Measurements from ENCODE around the gene CRB2. TPM values are rescaled to one million over a fixed set of nuclear protein-coding genes. Genes with fewer than 3 reads are reported as not detected.

Gene CRB2
- total RNA-seq, 1 experiment from 2014 or later: 3.6 TPM

GRCh38 chr9:123417289-123418051 is 61.5 kb downstream of the CRB2 start:
- no peak overlapping the region for H2BK12ac ChIP-seq (ENCODE audit: insufficient read length, low read depth, low read length)
- WGBS (ENCODE audit: extremely low coverage, insufficient read length, low lambda C conversion rate): no CpG with 5 or more reads among the region's 5 CpGs

More at GRCh38 chr9:123417289-123418051, 61.5 kb downstream of the CRB2 start:
- no peaks in the 10 kb centered on the region for H4K20me1 ChIP-seq (ENCODE audit: control insufficient read depth, insufficient read depth, insufficient read length)
- no peak overlapping the region for H3K14ac ChIP-seq (ENCODE audit: insufficient read depth, low read length)
- no peak overlapping the region for H3K4me2 ChIP-seq (ENCODE audit: insufficient read depth, insufficient read length, low read length)
- Mint-ChIP-seq H3K9me3 (no peaks in the 10 kb centered on the region), H3K4me1 (peaks cover 31 to 52% of the 10 kb centered on the region in 2 experiments), H3K27me3 (ENCODE audit: low read depth) (no peaks in the 10 kb centered on the region; the same call in 1 of the 2 replicates), H3K36me3 (ENCODE audit: insufficient read depth in 1 of 3, low read depth in 3 of 3) (peaks cover 0 to 6% (median 0%) of the 10 kb centered on the region in 3 experiments; a peak in 3 of 7 replicates), H3K4me3 (no peak overlapping the region), H3K27ac (no peak overlapping the region)
- H3K9me3 ChIP-seq (ENCODE audit: control insufficient read depth, low read depth, low read length): no peaks in the 10 kb centered on the region
- no peak overlapping the region for H4K8ac ChIP-seq (replicated peaks; ENCODE audit: insufficient read length, low read depth, low read length)
- no peak overlapping the region for H3K18ac ChIP-seq (ENCODE audit: insufficient read length, low read depth, low read length)
- no peaks in the 10 kb centered on the region for H3K79me2 ChIP-seq (ENCODE audit: insufficient read depth, low read length)
- no peak overlapping the region for H2AFZ ChIP-seq (ENCODE audit: low read length)
- no peak overlapping the region for H3K27ac ChIP-seq (ENCODE audit: insufficient read length, low read depth, low read length)
- no peak overlapping the region for H3T11ph ChIP-seq (ENCODE audit: low read length)
- H3K4me1 ChIP-seq (ENCODE audit: insufficient read depth, low read length): peaks cover 4% of the 10 kb centered on the region; the same call in 1 of the 2 replicates
- TF ChIP-seq, protein P1, sequence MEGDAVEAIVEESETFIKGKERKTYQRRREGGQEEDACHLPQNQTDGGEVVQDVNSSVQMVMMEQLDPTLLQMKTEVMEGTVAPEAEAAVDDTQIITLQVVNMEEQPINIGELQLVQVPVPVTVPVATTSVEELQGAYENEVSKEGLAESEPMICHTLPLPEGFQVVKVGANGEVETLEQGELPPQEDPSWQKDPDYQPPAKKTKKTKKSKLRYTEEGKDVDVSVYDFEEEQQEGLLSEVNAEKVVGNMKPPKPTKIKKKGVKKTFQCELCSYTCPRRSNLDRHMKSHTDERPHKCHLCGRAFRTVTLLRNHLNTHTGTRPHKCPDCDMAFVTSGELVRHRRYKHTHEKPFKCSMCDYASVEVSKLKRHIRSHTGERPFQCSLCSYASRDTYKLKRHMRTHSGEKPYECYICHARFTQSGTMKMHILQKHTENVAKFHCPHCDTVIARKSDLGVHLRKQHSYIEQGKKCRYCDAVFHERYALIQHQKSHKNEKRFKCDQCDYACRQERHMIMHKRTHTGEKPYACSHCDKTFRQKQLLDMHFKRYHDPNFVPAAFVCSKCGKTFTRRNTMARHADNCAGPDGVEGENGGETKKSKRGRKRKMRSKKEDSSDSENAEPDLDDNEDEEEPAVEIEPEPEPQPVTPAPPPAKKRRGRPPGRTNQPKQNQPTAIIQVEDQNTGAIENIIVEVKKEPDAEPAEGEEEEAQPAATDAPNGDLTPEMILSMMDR (conservative IDR thresholded peaks at IDR 0.05): no peak
- H2BK20ac ChIP-seq (ENCODE audit: low read depth, low read length, poor library complexity, severe bottlenecking): no peak overlapping the region
- no peak overlapping the region for H4K91ac ChIP-seq (ENCODE audit: insufficient read length, low read depth, low read length)
- H2BK5ac ChIP-seq (ENCODE audit: insufficient read length, low read length): no peak overlapping the region
- no peak for DNase-seq
- no peaks in the 10 kb centered on the region for H3K23me2 ChIP-seq (ENCODE audit: insufficient read length, low read depth, low read length, poor library complexity, severe bottlenecking)
- no peak overlapping the region for H4K5ac ChIP-seq (ENCODE audit: insufficient read length, low read depth, low read length)
- H3K23ac ChIP-seq (ENCODE audit: insufficient read length, low read depth, low read length): no peak overlapping the region
- H2BK15ac ChIP-seq (ENCODE audit: low read depth, low read length): no peak overlapping the region
- H3K9ac ChIP-seq (ENCODE audit: extremely low read depth, insufficient read length, low read length): no peak overlapping the region
- H3K27me3 ChIP-seq (ENCODE audit: insufficient read depth, low read length): no peaks in the 10 kb centered on the region
- H3K4ac ChIP-seq (ENCODE audit: low read depth, low read length): no peak overlapping the region
- H2AK5ac ChIP-seq (ENCODE audit: insufficient read length, low read length): no peak overlapping the region
- H3K79me1 ChIP-seq (ENCODE audit: insufficient read depth, low read depth, low read length, poor library complexity, severe bottlenecking): no peaks in the 10 kb centered on the region
- H3K56ac ChIP-seq (ENCODE audit: insufficient read length, low read depth, low read length): no peak overlapping the region
- H2BK120ac ChIP-seq (ENCODE audit: low read depth, low read length, poor library complexity, severe bottlenecking): no peak overlapping the region

All from H9 (cell line).